ENCODE measurements around the gene ARMH1. TPM values are rescaled to one million over a fixed set of nuclear protein-coding genes. Genes with fewer than 3 reads are reported as not detected.
"Not testable (repeated sequence)": the region's sequence is repeated elsewhere in the genome, so short reads cannot be mapped to it uniquely, and the experiment has no call there.

ARMH1 gene
- total RNA-seq, 1 experiment from 2014 or later: 0.15 TPM

GRCh38 chr1:44733365-44733764 is 58.9 kb downstream of the ARMH1 start:
- DNase-seq (peak; percentile 47), ATAC-seq (no peak)
- H3K4me2 ChIP-seq (ENCODE audit: low read length): no peak overlapping the region

GRCh38 chr1:44733784-44734183 is 59.3 kb downstream of the ARMH1 start:
- H2AFZ ChIP-seq (ENCODE audit: low read length): no peak overlapping the region
- no peaks in the 10 kb centered on the region for H4K20me1 ChIP-seq (ENCODE audit: low read length)
- no peaks in the 10 kb centered on the region for H3K27me3 ChIP-seq (ENCODE audit: low read length)
- H3K4me1 ChIP-seq (ENCODE audit: insufficient read depth, low read length): peaks cover 9% of the 10 kb centered on the region
- no TSS peak for BruUV-seq (replicated peaks)
- no peak overlapping the region for H3K9ac ChIP-seq (ENCODE audit: low read length)
- no peaks in the 10 kb centered on the region for H3K9me2 ChIP-seq (replicated peaks; ENCODE audit: low read length)
- ATAC-seq (no peak), DNase-seq (no peak)
- no peaks in the 10 kb centered on the region for H3K36me3 ChIP-seq (ENCODE audit: low read depth, low read length)
- H3K9me3 ChIP-seq (ENCODE audit: low read length): no peaks in the 10 kb centered on the region
- no peak overlapping the region for H3K27ac ChIP-seq (ENCODE audit: low read length)
- H3K79me2 ChIP-seq (ENCODE audit: low read length): no peaks in the 10 kb centered on the region
- ChIA-PET POLR2A (ENCODE audit: unreplicated experiment) (no interaction called here), CTCF (no interaction called here)
- no peak overlapping the region for H3K4me2 ChIP-seq (ENCODE audit: low read length)
- no peak overlapping the region for H3K4me3 ChIP-seq (ENCODE audit: low read length)
- peaks cover 4% of the 10 kb centered on the region for H3F3A ChIP-seq (ENCODE audit: low read length, unreplicated experiment)
- intact Hi-C loops (cut with micrococcal nuclease): no loop called here
- no peak for TF ChIP-seq EZH2phosphoT487 (IDR thresholded peaks at IDR 0.05; ENCODE audit: borderline replicate concordance, low read length)

More at GRCh38 chr1:44733365-44733764, 58.9 kb downstream of the ARMH1 start:
- H3K9me2 ChIP-seq (replicated peaks; ENCODE audit: low read length): no peaks in the 10 kb centered on the region
- no peak overlapping the region for H2AFZ ChIP-seq (ENCODE audit: low read length)
- ChIA-PET CTCF (no interaction called here), POLR2A (ENCODE audit: unreplicated experiment) (no interaction called here)
- no peak for TF ChIP-seq EZH2 (IDR thresholded peaks at IDR 0.05; ENCODE audit: low read length, unreplicated experiment)
- TF ChIP-seq EZH2phosphoT487 (IDR thresholded peaks at IDR 0.05; ENCODE audit: borderline replicate concordance, low read length): no peak
- TF ChIP-seq CTCF (conservative IDR thresholded peaks at IDR 0.05; ENCODE audit: low read depth, low read length): no peak
- BruUV-seq (replicated peaks): no TSS peak
- intact Hi-C loops (cut with micrococcal nuclease): no loop called here
- no peaks in the 10 kb centered on the region for H4K20me1 ChIP-seq (ENCODE audit: low read length)
- H3K4me3 ChIP-seq (ENCODE audit: low read length): no peak overlapping the region
- no peaks in the 10 kb centered on the region for H3K79me2 ChIP-seq (ENCODE audit: low read length)
- peaks cover 9% of the 10 kb centered on the region for H3K4me1 ChIP-seq (ENCODE audit: insufficient read depth, low read length)
- H3K9ac ChIP-seq (ENCODE audit: low read length): no peak overlapping the region
- no peaks in the 10 kb centered on the region for H3K27me3 ChIP-seq (ENCODE audit: low read length)
- H3K9me3 ChIP-seq (ENCODE audit: low read length): no peaks in the 10 kb centered on the region
- no peak overlapping the region for H3K27ac ChIP-seq (ENCODE audit: low read length)
- peaks cover 4% of the 10 kb centered on the region for H3F3A ChIP-seq (ENCODE audit: low read length, unreplicated experiment)
- H3K36me3 ChIP-seq (ENCODE audit: low read depth, low read length): no peaks in the 10 kb centered on the region

- no peak overlapping the region for H2AFZ ChIP-seq (ENCODE audit: low read length)
- CTCF ChIA-PET: no interaction called here
Measured at GRCh38 chr1:44735992-44736391, 61.5 kb downstream of the ARMH1 start.

GRCh38 chr1:44738953-44739306 is 64.4 kb downstream of the ARMH1 start:
- POLR2A ChIA-PET (ENCODE audit: unreplicated experiment): interaction anchor here (0.5 kb wide), 1 partner anchor 564 kb away, joined by 7 read pairs; no protein-coding TSS in a partner anchor
- H3K27me3 ChIP-seq (ENCODE audit: low read length); intact Hi-C loops (cut with micrococcal nuclease); H3K36me3 ChIP-seq (ENCODE audit: low read depth, low read length); H4K20me1 ChIP-seq (ENCODE audit: low read length); H3K9me2 ChIP-seq (replicated peaks; ENCODE audit: low read length); H3F3A ChIP-seq (ENCODE audit: low read length, unreplicated experiment); ATAC-seq; H3K9me3 ChIP-seq (ENCODE audit: low read length); DNase-seq; BruUV-seq (replicated peaks); CTCF ChIA-PET: not testable (repeated sequence)
- peak overlapping the region; percentile 93 for H3K4me3 ChIP-seq (ENCODE audit: low read length)
- peaks cover 40% of the 10 kb centered on the region for H3K79me2 ChIP-seq (ENCODE audit: low read length)
- peak overlapping the region; percentile 97 for H3K4me2 ChIP-seq (ENCODE audit: low read length)
- H3K9ac ChIP-seq (ENCODE audit: low read length): peak overlapping the region; percentile 84
- peak overlapping the region; percentile 80 for H2AFZ ChIP-seq (ENCODE audit: low read length)
- peaks cover 20% of the 10 kb centered on the region for H3K4me1 ChIP-seq (ENCODE audit: insufficient read depth, low read length)
- H3K27ac ChIP-seq (ENCODE audit: low read length): peak overlapping the region; percentile 17

More at GRCh38 chr1:44735992-44736391, 61.5 kb downstream of the ARMH1 start:
- ATAC-seq (no peak), DNase-seq (no peak)
- Histone ChIP-seq H3K79me2 (ENCODE audit: low read length) (peaks cover 14% of the 10 kb centered on the region), H3K9me3 (ENCODE audit: low read length) (no peaks in the 10 kb centered on the region), H4K20me1 (ENCODE audit: low read length) (no peaks in the 10 kb centered on the region), H3K27me3 (ENCODE audit: low read length) (no peaks in the 10 kb centered on the region), H3K9me2 (replicated peaks; ENCODE audit: low read length) (no peaks in the 10 kb centered on the region), H3K9ac (ENCODE audit: low read length) (no peak overlapping the region), H3K4me2 (ENCODE audit: low read length) (no peak overlapping the region), H3K27ac (ENCODE audit: low read length) (no peak overlapping the region), H3K4me3 (ENCODE audit: low read length) (no peak overlapping the region), H3K36me3 (ENCODE audit: low read depth, low read length) (no peaks in the 10 kb centered on the region), H3F3A (ENCODE audit: low read length, unreplicated experiment) (no peaks in the 10 kb centered on the region), H3K4me1 (ENCODE audit: insufficient read depth, low read length) (peaks cover 11% of the 10 kb centered on the region)
- no TSS peak for BruUV-seq (replicated peaks)
- intact Hi-C loops (cut with micrococcal nuclease): no loop called here
- no peak for TF ChIP-seq EZH2phosphoT487 (IDR thresholded peaks at IDR 0.05; ENCODE audit: borderline replicate concordance, low read length)
- TF ChIP-seq CTCF (conservative IDR thresholded peaks at IDR 0.05; ENCODE audit: low read depth, low read length): no peak
- TF ChIP-seq EZH2 (IDR thresholded peaks at IDR 0.05; ENCODE audit: low read length, unreplicated experiment): no peak
- POLR2A ChIA-PET (ENCODE audit: unreplicated experiment): no interaction called here

Measured in PC-3 (cell line).